Suppressor macrophage treated with lipopolysaccharide for 4 hours (primary cell): ENCODE results near the gene VAV1.
"Not testable (repeated sequence)": the region's sequence is repeated elsewhere in the genome, so short reads cannot be mapped to it uniquely, and the experiment has no call there.

Experiments used
- DNase-seq: peaks from one replicate; pipeline ENCODE4 v3.0.0-alpha.2; 2020

VAV1 gene

DNA sequence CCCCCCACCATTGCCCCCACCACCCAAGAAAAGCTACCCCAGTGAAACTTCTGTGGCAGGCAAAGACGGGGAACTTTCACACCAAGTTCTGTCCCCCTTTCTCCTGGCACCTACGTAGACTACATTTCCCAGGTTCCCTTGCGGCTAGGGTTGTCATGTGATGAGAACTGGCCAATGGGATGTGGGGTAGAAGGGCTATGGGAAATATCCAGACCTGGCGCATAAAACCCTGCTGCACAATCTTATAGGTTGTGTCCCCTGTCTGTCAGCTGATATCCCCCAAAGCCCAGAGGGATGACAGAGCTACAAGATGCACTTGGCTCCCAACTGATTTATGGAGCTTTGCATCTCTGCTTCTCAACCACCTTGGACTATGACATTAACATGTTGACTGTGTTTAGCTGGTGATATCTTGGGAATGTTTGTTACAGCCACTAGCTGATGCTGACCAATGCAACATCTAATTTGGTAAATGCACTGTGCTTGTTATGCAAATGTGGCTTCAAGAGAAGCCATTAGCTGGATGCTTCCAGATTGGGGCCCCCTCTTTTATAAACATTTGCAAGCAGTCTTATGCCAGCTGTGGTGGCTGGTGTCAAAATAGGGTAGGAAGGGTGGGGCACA is 11.3 kb upstream of the VAV1 start:
- no peak for DNase-seq

GRCh38 chr19:6762253-6762797 is 10.2 kb upstream of the VAV1 start:
- not testable (repeated sequence) for DNase-seq

DNA sequence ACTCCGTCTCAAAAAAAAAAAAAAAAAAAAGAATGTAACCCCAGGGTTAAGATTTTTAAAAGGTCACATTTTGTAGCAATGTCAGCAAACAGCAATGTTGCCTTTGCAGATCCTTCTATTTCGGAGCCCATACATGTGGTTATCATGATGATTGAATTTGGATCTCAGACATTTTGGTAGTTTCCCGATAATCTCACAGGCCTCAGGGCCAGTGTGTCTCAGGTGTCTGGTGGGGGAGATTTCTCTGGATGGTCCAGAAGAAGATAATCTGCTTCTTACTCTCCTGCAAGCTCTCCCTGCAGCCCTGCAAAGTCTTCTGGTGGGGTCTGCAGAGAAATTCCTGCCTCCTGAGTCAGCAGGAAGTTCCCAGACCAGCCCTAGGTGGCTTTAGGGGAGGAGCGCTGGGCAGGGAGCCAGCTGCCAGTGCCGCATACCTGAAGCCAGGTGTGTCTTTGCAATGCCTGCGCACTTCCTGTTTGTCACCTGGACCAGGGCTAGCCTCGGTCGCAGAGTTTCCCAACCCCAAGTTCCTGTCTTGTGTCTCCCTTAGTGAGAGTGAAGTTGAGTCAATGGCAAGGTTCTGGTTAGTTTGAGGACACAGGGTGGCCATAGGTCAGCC is 6.7 kb upstream of the VAV1 start:
- DNase-seq: no peak

GRCh38 chr19:6766357-6767080 is 6.0 kb upstream of the VAV1 start:
- DNase-seq: no peak

DNA sequence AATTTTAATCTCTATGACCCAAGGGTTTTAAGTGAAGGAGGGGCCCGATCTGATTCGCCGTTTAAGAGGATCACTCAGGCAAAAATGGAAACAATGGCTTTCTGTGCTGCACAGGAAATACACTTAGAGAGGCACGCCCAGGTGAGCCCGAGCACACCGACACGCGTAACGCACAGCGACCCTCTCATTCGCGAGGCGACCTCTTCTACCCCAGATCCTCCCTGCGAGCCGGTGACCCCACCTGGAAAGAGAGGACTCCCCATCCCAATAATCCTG is 5.5 kb upstream of the VAV1 start:
- DNase-seq: no peak

DNA sequence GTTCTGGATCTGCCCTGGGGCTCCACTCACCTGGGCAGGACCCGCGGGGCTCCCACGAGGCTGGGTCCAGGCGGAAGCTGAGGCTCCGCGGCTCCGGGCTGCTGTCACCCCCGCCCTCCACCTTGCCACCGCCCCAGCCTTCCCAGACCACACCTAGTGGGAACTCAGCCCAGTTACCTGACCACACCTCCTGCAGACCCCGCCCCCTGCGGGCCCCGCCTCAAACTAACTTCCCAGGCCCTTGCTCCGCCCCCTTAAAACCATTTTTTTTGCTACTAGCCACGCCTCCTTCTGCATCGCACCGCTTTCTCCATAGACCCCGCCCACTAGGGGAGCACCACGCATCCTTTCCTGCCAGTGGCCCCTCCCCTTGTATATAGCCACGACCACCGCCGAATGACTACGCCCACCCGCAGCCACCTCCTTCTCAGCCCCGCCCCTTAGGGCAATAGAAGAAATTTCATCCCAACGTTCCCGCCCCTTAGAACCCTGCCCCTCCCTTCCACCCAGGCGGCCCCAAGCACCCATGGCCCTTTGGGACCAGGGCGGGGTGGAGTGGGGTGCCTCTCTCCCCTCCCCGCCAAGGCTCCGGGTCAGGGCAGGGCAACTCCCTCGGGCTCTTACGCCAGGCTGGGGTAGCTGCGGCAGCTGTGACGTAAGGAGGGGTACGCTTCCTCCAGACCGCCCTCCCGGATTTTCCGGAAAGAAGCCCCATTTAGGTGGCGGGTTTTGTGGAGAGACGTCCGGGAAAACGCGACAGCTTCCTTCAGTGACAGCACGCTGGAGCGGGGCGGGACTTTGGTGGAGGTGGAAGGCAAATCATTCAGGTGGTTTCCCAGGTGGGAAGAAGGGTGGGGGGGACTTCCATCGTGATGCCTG is 4.9 kb upstream of the VAV1 start, which contains the start of gene SH2D3A:
Gene SH2D3A (minus strand): TSS at position 79 of the 879 bp plus-strand sequence. CDS start 3,687 bp downstream, outside the sequence.
- peak; percentile 95 for DNase-seq

DNA sequence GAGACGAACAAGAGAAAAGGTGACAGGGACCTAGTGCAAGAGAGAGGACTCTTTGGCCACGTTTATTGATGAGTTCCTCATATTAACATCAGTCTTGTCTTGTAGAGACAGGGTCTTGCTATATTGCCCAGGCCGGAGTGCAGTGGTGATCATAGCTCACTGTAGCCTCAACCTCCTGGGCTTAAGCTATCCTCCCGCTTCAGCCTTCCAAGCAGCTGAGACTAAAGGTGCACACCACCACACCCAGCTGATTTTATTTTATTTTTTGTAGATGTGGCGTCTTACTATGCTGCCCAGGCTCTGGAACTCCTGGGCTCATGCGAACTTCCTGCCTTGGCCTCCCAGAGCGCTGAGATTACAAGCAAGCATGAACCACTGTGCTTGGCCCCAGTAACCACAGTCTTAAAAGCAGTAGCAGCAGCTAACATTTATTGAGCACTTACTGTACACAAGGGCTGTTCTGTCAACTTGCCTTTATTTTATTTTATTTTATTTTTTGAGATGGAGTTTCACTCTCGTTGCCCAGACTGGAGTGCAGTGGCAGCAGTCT is 4.2 kb upstream of the VAV1 start:
- no peak for DNase-seq

DNA sequence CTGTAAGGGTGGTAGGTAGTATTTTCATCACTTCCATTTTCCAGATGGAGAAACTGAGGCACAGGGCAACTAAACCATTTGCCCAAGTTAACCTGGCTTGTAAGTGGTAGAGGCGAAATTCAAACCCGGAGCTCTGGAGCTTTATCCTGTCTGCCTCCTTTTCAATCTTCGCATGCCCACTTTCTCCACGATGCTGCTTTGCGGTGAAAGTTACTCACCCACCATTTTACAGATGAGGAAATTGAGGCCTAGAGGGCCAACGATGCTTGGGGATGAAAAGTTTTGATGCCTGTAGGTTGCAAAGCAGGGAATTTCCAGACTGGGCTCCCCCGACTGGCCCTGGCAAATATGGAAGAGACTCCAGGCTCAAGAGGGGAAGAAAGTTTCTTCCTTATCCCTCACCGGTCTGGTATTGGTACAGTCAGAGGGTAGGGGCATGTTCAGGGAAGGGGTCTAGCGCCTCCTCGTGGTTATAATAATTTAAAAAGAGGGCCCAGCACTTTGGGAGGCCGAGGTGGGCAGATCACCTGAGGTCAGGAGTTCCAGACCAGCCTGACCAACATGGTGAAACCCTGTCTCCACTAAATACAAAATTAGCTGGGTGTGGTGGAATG is 3.4 kb upstream of the VAV1 start:
- peak; percentile 71 for DNase-seq

- DNase-seq: not testable (repeated sequence)
Observed at GRCh38 chr19:6771648-6772027, 870 bp upstream of the VAV1 start.

DNA sequence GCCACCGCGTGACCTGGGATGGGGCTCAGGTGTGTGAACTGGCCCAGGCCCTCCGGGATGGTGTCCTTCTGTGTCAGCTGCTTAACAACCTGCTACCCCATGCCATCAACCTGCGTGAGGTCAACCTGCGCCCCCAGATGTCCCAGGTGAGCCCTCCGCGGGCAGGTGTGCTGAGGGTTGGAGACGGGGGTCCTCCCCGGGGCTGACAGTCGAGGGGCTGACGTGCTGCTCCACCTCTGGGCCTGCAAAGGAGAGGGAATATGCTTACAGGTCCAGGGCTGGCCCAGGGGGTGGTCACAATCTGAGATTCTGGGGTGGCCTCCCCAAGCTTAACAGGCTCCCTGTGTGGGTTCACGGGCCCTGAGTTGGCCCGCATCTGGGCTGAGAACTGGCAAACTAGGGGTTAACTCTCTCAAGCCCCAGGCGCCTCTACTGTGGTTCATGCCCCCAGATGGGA is 386 bp downstream of the VAV1 start:
- no peak for DNase-seq

- DNase-seq: peak; percentile 67
Observed at GRCh38 chr19:6773323-6773931, 919 bp downstream of the VAV1 start.

DNA sequence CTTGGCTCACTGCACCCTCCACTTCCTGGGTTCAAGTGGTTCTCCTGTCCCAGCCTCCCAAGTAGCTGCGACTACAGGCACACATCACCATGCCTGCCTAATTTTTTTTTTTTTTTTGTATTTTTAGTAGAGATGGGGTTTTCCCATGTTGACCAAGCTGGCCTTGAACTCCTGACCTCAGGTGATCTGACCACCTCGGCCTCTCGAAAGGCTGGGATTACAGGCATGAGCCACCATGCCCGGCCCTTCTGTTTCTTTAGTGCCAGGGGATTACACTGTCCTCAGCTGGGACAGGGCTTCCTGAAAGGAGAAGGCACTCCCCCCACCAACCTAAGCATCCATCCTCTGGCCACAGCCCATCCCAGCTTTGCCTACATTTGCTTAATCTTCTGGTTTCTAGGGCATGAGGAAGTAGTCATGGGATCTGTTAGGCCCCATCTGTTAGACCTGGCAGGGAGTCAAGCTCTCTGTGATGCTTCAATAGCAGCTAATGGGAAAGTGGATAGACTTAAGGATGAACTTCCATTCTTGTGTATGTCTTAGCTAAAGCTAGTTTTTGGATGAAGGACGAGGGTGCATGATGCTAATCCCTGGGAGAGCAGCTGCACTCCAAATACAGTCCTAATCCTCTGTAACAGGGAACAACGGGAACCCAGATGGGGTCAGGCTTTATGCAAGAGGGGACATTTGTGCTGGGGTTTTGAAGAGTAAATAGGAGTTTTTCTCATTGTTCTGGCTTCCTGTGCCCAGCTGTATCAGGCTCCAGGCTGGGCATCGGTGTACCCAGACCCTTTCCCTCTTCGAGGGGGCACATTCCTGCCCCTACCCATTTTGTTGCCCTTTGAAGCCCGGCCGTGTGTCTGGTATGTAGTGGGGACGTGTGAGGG is 2.6 kb downstream of the VAV1 start:
- DNase-seq: peak; percentile 80

GRCh38 chr19:6776045-6776444 is 3.5 kb downstream of the VAV1 start:
- not testable (repeated sequence) for DNase-seq

DNA sequence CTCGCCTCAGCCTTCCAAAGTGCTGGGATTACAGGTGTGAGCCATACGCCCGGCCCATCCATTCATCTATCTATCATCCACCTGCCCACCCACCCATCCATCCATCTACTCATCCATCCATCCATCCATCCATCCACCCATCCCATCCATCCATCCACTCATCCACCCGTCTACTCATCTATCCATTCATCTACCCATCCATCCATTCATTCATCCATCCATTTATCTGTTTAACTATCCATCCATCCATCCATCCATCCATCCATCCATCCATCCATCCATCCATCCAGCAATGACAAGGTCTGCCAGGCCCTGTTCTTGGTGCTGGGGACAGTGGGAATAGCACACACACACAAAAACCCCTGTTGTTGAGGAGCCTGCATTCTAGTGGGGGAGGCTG is 4.5 kb downstream of the VAV1 start:
- no peak for DNase-seq

DNA sequence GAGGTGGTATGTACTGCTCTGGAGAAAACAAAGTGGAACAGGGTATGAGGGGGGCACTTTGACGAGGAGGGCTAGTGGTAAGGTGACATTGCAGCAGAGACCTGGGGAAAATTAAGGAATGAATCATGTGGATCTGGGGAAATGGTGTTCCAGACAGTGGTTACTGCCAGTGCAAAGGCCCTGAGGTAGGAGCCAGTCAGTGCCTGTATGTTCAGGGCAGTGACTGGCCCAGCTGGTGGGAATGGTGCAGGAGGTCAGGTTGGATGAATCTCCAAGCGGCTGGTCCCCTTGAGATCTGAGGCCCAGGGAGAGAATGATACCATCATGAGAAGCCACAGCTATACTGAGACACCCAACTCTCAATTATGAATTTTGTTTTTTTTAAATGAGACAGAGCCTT is 4.9 kb downstream of the VAV1 start:
- no peak for DNase-seq

DNA sequence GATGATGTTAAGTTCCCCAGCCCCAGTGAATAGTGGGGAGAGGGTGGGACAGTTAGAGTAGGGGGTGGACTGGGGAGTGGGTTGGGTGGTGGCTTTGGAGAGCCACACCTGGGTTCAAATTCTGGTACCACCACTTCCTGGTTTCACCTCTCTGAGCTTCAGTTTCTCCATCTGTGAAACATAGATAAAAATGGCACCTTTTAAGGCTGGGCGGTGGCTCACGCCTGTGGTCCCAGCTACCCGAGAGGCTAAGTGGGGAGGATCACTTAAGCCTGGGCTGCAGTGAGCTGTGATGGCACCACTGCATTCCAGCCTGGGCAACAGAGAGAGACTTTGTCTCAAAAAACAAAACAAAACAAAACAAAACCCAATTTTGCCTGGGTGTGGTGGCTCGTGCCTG is 5.9 kb downstream of the VAV1 start:
- DNase-seq: no peak

DNA sequence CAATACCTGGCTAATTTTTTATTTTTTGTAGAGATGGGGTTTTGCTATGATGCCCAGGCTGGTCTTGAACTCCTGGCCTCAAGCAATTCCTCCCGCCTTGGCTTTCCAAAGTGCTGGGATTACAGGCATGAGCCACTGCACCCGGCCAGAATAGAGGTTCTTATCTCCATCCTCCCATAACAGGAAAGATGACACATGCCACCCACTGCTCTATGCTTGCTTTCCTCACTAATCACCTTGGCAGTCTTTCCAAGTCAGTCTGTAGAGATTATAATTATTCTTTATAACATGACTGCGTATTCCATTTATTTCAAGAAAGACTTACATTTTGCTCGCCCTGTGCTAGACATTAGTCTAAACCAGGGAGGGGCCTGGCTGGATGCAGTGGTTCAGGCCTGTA is 6.7 kb downstream of the VAV1 start:
- no peak for DNase-seq

DNA sequence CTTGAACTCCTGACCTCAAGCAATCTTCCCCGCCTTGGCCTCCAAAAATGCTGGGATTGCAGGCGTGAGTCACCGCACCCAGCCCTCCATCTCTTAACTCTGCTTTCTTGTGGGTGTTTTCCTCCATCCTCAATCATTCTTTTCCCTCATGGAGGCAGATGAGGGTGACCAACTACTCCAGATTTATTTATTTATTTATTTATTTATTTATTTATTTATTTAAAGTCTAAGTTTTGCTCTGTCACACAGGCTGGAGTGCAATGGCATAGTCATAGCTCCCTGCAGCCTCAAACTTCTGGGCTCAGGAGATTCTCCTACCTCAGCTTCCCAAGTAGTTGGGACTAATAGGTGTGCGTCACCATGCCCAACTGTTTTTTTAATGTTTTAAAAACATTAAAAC is 14.9 kb downstream of the VAV1 start:
- DNase-seq: no peak

- DNase-seq: no peak
Observed at GRCh38 chr19:6788896-6789295, 16.4 kb downstream of the VAV1 start.

DNA sequence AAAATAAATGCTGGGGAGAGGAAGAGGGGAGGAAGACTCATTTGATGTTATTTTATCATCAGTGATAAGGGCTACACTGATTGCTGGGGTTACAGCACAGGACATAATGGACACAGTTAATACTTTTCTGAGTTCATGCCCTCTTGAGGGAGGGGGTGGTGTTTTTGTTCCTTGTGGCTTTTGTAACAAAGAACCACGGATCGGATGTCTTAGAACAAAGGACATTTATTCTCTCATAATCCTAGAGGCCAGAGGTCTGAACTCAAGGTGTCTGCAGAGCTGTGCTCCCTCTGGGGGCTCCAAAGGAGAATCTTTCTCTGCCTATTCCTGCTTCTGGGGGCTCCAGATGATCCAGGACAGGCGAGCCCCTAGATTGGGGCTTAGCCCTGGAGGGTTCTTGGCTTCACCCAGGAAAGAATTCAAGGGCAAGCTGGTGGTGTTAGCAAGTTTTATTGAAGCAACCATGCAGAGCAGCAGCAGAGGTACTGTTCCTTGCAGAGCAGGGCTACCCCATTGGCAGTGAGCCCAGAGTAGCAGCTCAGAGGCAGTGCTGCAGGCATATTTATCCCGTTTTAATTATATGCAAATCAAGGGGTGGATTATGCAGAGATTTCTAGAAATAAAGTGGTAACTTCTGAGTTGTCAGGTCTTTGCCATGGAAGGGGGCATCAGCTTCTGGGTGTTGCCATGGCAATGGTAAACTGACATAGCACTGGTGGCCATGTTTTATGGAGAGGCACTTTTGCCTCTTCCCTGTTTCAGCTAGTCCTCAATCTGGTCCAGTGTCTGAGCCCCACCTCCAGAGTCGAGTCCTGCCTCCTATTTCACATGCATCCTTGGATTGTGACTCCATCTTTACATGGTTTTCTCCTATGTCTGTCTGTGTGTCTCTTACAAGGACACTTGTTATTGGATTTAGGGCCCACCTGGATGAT is 18.0 kb downstream of the VAV1 start:
- DNase-seq: no peak
